HG02840 (cell line): ENCODE results near the gene KIAA0586.
"Not testable (repeated sequence)": the region's sequence is repeated elsewhere in the genome, so short reads cannot be mapped to it uniquely, and the experiment has no call there.

ENCODE experiments used
- ATAC-seq: cut with Tn5 transposase; IDR thresholded peaks from one replicate; pipeline ENCODE4 v1.9.1; 2021; ENCODE audit warnings: mild to moderate bottlenecking, moderate library complexity, moderate number of reproducible peaks; ENCODE audit not compliant: unreplicated experiment, low FRiP score

Gene KIAA0586

GRCh38 chr14:58427281-58428117, at the start of gene KIAA0586, which contains the start of gene TIMM9:
KIAA0586 (plus strand) TSS chr14:58427719; CDS start chr14:58428265, 546 bp downstream.
TIMM9 (minus strand) TSS chr14:58427531; CDS start chr14:58411945, 15,586 bp downstream.
- ATAC-seq = peak; percentile 89

DNA sequence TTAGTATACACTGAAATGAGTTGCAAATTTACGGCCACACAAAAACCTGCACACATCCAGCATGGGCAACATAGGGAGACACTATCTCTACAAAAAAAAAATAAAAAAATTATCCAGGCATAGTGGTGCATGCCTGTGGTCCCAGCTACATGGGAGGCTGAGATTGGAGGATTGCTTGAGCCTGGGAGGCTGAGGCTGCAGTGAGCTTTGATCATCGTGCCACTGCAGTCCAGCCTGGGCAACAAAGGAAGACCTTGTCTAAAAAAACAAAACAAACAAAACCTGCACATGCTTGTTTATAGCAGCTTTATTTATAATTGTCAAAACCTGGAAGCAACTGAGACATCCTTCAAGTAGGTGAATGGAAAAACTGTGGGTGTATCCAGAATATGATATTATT, 36.7 kb upstream of the KIAA0586 start:
- no peak for ATAC-seq

- no peak for ATAC-seq
Observed at GRCh38 chr14:58395562-58395811, 32.0 kb upstream of the KIAA0586 start.

- peak; percentile 95 for ATAC-seq
Observed at GRCh38 chr14:58395812-58396788, 31.4 kb upstream of the KIAA0586 start, which contains the start of gene TOMM20L. TOMM20L (plus strand) TSS chr14:58395930; CDS start chr14:58395958, 28 bp downstream.

DNA sequence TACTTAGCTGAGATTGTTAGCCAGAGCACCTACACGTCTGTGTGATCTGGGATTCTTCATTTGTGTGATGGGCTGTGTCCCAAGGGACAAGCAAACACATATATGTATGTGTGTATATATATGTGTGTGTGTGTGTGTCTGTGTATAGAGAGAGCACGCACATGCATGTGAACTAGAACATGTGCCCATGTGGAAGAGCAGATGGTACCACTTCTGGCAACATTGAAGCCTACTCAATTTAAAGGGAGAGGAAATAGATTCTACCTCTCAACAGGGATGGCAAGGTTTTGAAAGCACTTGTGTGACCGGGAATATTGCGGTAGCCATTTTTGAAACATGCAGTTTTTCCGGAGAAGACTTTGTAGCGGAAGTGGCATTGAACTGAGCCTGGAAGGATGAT, 30.4 kb upstream of the KIAA0586 start:
- ATAC-seq = no peak

- ATAC-seq = no peak
Observed at GRCh38 chr14:58398495-58398894, 29.0 kb upstream of the KIAA0586 start.

DNA sequence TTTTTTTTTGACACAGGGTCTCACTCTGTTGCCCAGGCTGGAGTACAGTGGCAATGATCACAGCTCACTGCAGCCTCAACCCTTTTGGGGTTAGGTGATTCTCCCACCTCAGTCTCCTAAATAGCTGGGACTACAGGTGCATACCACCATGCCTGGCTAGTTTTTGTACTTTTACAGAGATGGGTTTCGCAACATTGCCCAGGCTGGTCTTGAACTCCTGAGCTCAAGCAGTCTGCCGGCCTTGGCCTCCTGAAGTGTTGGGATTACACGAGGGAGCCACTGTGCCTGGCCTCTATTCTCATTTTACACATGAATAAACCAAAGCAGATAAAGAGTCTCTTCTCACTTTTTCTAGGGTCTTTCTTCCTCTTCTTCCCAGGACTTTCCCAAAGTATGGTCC, 28.6 kb upstream of the KIAA0586 start:
- no peak for ATAC-seq

GRCh38 chr14:58401587-58401986, 25.9 kb upstream of the KIAA0586 start:
- no peak for ATAC-seq

GRCh38 chr14:58408681-58409215, 18.8 kb upstream of the KIAA0586 start:
- ATAC-seq = no peak

- no peak for ATAC-seq
Observed at GRCh38 chr14:58414845-58415244, 12.7 kb upstream of the KIAA0586 start.

GRCh38 chr14:58415636-58416547, 11.6 kb upstream of the KIAA0586 start:
- ATAC-seq = no peak

- ATAC-seq = not testable (repeated sequence)
Observed at GRCh38 chr14:58416934-58417333, 10.6 kb upstream of the KIAA0586 start.

DNA sequence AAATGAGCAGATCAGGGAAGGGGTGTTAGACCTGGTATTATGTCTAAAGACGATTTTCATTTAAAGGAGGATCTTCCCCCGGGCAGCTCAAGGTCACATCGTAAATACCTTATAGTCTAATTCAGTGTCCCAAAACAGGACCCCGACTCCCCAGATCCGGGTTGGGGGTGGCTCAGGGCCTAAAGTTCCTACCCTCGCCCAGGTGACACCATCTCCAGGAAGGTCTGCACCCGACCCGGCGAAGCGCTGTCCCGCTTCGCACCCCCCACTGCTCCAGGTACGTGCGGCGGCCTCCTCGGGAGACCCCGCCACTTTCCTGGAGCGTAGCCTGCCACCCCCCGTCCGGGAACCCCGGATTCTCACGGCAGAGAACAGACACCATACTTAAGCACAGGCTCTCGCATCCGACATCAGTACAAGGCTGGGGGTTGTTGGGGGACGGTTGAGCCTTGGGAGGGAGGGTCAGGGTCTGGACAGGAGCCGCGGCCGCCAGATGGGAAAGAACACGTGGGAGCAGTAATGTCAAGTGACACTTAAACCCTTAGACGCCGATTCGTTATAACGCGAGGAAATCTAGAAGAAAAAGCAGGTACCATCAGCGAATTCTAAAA, 744 bp upstream of the KIAA0586 start:
- peak; percentile 33 for ATAC-seq

- no peak for ATAC-seq
Observed at GRCh38 chr14:58428118-58428683, 682 bp downstream of the KIAA0586 start.

GRCh38 chr14:58430156-58430555, 2.6 kb downstream of the KIAA0586 start:
- no peak for ATAC-seq

GRCh38 chr14:58439476-58439875, 12.0 kb downstream of the KIAA0586 start:
- no peak for ATAC-seq

- no peak for ATAC-seq
Observed at GRCh38 chr14:58444627-58445026, 17.1 kb downstream of the KIAA0586 start.

GRCh38 chr14:58455593-58456265, 28.2 kb downstream of the KIAA0586 start:
- ATAC-seq = no peak

GRCh38 chr14:58460772-58461171, 33.3 kb downstream of the KIAA0586 start:
- no peak for ATAC-seq
